SK-N-SH treated with all-trans-retinoic acid at 6 μM for 48 hours (cell line): ENCODE results near the gene FAIM.
"Not testable (repeated sequence)": the region's sequence is repeated elsewhere in the genome, so short reads cannot be mapped to it uniquely, and the experiment has no call there.

Experiments used
- ATAC-seq: fragments of 200-7000 bp; cut with Tn5 transposase; 3 replicates; pipeline ENCODE4 v1.9.1; 2020; ENCODE audit warnings: mild to moderate bottlenecking, moderate library complexity
- ARNTL ChIP-seq: fragments of 450-650 bp; formaldehyde crosslinking; IDR thresholded peaks from 2 replicates; pipeline ENCODE4 v1.5.0; 2020; ENCODE audit warnings: low read depth, mild to moderate bottlenecking, moderate library complexity, borderline replicate concordance
- BACH2 ChIP-seq: fragments of 250-450 bp; sonication (Bioruptor Pico); IDR thresholded peaks from 2 replicates; pipeline ENCODE4 v1.9.0; 2021; ENCODE audit warnings: mild to moderate bottlenecking, borderline replicate concordance
- CREB5 ChIP-seq: fragments of 250-450 bp; sonication (Bioruptor Pico); IDR thresholded peaks from 2 replicates; pipeline ENCODE4 v1.5.1; 2020; ENCODE audit warnings: low read depth, mild to moderate bottlenecking, moderate library complexity
- ESRRG ChIP-seq: fragments of 250-450 bp; sonication (Bioruptor Pico); IDR thresholded peaks from 2 replicates; pipeline ENCODE4 v1.6.1; 2021; ENCODE audit warnings: mild to moderate bottlenecking
- GLIS3 ChIP-seq: fragments of 250-450 bp; sonication (Bioruptor Pico); IDR thresholded peaks from 2 replicates; pipeline ENCODE4 v1.5.0; 2020; ENCODE audit warnings: mild to moderate bottlenecking, moderate library complexity
- PATZ1 ChIP-seq: fragments of 250-450 bp; sonication (Bioruptor Pico); IDR thresholded peaks from 2 replicates; pipeline ENCODE4 v1.8.0; 2020; ENCODE audit warnings: mild to moderate bottlenecking, moderate library complexity, borderline replicate concordance
- POU6F1 ChIP-seq: fragments of 250-450 bp; sonication (Bioruptor Pico); IDR thresholded peaks from 2 replicates; pipeline ENCODE4 v1.8.0; 2021; ENCODE audit warnings: low read depth, mild to moderate bottlenecking, moderate library complexity, borderline replicate concordance
- RARB ChIP-seq: fragments of 250-450 bp; sonication (Bioruptor Pico); IDR thresholded peaks from 2 replicates; pipeline ENCODE4 v1.8.0; 2021; ENCODE audit warnings: mild to moderate bottlenecking, moderate library complexity
- TCF4 ChIP-seq: fragments of 250-450 bp; sonication (Bioruptor Pico); IDR thresholded peaks from 2 replicates; pipeline ENCODE4 v1.8.0; 2021; ENCODE audit warnings: mild to moderate bottlenecking, moderate library complexity, borderline replicate concordance
- TSHZ2 ChIP-seq: fragments of 250-450 bp; sonication (Bioruptor Pico); IDR thresholded peaks from 2 replicates; pipeline ENCODE4 v1.5.0; 2020; ENCODE audit warnings: mild to moderate bottlenecking, moderate library complexity
- ZC3H10 ChIP-seq: fragments of 250-450 bp; sonication (Bioruptor Pico); IDR thresholded peaks from 2 replicates; pipeline ENCODE4 v1.5.1; 2021; ENCODE audit warnings: mild to moderate bottlenecking, moderate library complexity
- ZNF70 ChIP-seq: fragments of 450-650 bp; formaldehyde crosslinking; IDR thresholded peaks from 2 replicates; pipeline ENCODE4 v1.5.0; 2020; ENCODE audit warnings: mild to moderate bottlenecking, moderate library complexity
- ZNF8 ChIP-seq: fragments of 450-650 bp; formaldehyde crosslinking; IDR thresholded peaks from 2 replicates; pipeline ENCODE4 v1.5.0; 2020; ENCODE audit warnings: mild to moderate bottlenecking, moderate library complexity

Gene FAIM

GRCh38 chr3:138594150-138594934 is 14.2 kb upstream of the FAIM start, which contains the start of gene CEP70:
Gene CEP70 (minus strand): TSS chr3:138594260. CDS start chr3:138572927, 21,333 bp downstream.
- TF ChIP-seq TCF4 (CRISPR knock-in tag), result peak; percentile 11; the same call in 1 of the 2 replicates
- 0 out of 2 replicates have a peak, but pooled peaks have one; percentile 18 for TF ChIP-seq TSHZ2 (CRISPR knock-in tag)
- no peak for TF ChIP-seq ARNTL (CRISPR knock-in tag)
- no peak for TF ChIP-seq PATZ1 (CRISPR knock-in tag)
- ATAC-seq, result peak; percentile 99

- ATAC-seq, result no peak
Measured at GRCh38 chr3:138594935-138595610, 13.5 kb upstream of the FAIM start.

GRCh38 chr3:138597186-138597976 is 11.2 kb upstream of the FAIM start:
- not testable (repeated sequence) for ATAC-seq

More at GRCh38 chr3:138594935-138595610, 13.5 kb upstream of the FAIM start:
- TF ChIP-seq GLIS3 (CRISPR knock-in tag), result no peak

- TF ChIP-seq PATZ1 (CRISPR knock-in tag) (no peak), ARNTL (CRISPR knock-in tag) (no peak), POU6F1 (CRISPR knock-in tag) (no peak)
Measured at GRCh38 chr3:138598534-138598933, 10.0 kb upstream of the FAIM start.

GRCh38 chr3:138600100-138600745 is 8.3 kb upstream of the FAIM start:
- no peak for ATAC-seq
- TF ChIP-seq TSHZ2 (CRISPR knock-in tag) (no peak), ZC3H10 (CRISPR knock-in tag) (no peak), ZNF8 (CRISPR knock-in tag) (no peak), ESRRG (CRISPR knock-in tag) (no peak), TCF4 (CRISPR knock-in tag) (no peak), CREB5 (CRISPR knock-in tag) (no peak), RARB (CRISPR knock-in tag) (no peak), ZNF70 (CRISPR knock-in tag) (no peak), BACH2 (CRISPR knock-in tag) (no peak)

More at GRCh38 chr3:138598534-138598933, 10.0 kb upstream of the FAIM start:
- ATAC-seq, result no peak

- ATAC-seq, result not testable (repeated sequence)
Measured at GRCh38 chr3:138601661-138602060, 6.9 kb upstream of the FAIM start.
